Ishikawa (cell line): ENCODE measurements around the gene OXCT1.

Source experiments
- CEBPB ChIP-seq: IDR thresholded peaks from 2 replicates; pipeline ENCODE4 v1.6.1; 2012
- CREB1 ChIP-seq: IDR thresholded peaks from 2 replicates; pipeline ENCODE4 v1.6.1; 2012; ENCODE audit warnings: low read depth
- EGR1 ChIP-seq: IDR thresholded peaks from 2 replicates; pipeline ENCODE4 v1.6.1; 2012
- FOXM1 ChIP-seq: IDR thresholded peaks from 2 replicates; pipeline ENCODE4 v1.6.1; 2012; ENCODE audit warnings: low read depth, borderline replicate concordance
- MAX ChIP-seq: IDR thresholded peaks from 2 replicates; pipeline ENCODE4 v1.6.1; 2012
- NFIC ChIP-seq: IDR thresholded peaks from 2 replicates; pipeline ENCODE4 v1.6.1; 2012
- RAD21 ChIP-seq: IDR thresholded peaks from 2 replicates; pipeline ENCODE4 v1.6.1; 2012; ENCODE audit warnings: low read depth
- REST ChIP-seq: IDR thresholded peaks from 2 replicates; pipeline ENCODE4 v1.6.1; 2012; ENCODE audit warnings: low read depth, mild to moderate bottlenecking
- TAF1 ChIP-seq: IDR thresholded peaks from 2 replicates; pipeline ENCODE4 v1.6.1; 2012; ENCODE audit warnings: low read depth, mild to moderate bottlenecking
- TEAD4 ChIP-seq: IDR thresholded peaks from 2 replicates; pipeline ENCODE4 v1.6.1; 2012
- USF1 ChIP-seq: IDR thresholded peaks from 2 replicates; pipeline ENCODE4 v1.6.1; 2012
- ZBTB7A ChIP-seq: IDR thresholded peaks from 2 replicates; pipeline ENCODE4 v1.6.1; 2012; ENCODE audit warnings: low read depth

GRCh38 chr5:41831155-41831554 lies 39.1 kb downstream of the OXCT1 start:
- TF ChIP-seq USF1 = no peak
- TF ChIP-seq TAF1 = no peak
- TF ChIP-seq ZBTB7A = no peak
- no peak for TF ChIP-seq FOXM1
- TF ChIP-seq CREB1 = no peak
- no peak for TF ChIP-seq CEBPB
- TF ChIP-seq RAD21 = no peak
- no peak for TF ChIP-seq TEAD4
- no peak for TF ChIP-seq MAX
- no peak for TF ChIP-seq NFIC
- TF ChIP-seq REST = no peak
- TF ChIP-seq EGR1 = no peak
